NCI-H2196 treated with DMSO at 0.1 percent for 48 hours (cell line): ENCODE measurements around the gene TEX26.
"Not testable (repeated sequence)": the region's sequence is repeated elsewhere in the genome, so short reads cannot be mapped to it uniquely, and the experiment has no call there.

Source experiments
- DNase-seq: peaks from one replicate; lab custom pipeline; 2025; ENCODE audit not compliant: unreplicated experiment; lab: John Stamatoyannopoulos, UW

TEX26 gene

GRCh38 chr13:30918662-30919405 lies 13.6 kb upstream of the TEX26 start:
- DNase-seq: no peak

DNA sequence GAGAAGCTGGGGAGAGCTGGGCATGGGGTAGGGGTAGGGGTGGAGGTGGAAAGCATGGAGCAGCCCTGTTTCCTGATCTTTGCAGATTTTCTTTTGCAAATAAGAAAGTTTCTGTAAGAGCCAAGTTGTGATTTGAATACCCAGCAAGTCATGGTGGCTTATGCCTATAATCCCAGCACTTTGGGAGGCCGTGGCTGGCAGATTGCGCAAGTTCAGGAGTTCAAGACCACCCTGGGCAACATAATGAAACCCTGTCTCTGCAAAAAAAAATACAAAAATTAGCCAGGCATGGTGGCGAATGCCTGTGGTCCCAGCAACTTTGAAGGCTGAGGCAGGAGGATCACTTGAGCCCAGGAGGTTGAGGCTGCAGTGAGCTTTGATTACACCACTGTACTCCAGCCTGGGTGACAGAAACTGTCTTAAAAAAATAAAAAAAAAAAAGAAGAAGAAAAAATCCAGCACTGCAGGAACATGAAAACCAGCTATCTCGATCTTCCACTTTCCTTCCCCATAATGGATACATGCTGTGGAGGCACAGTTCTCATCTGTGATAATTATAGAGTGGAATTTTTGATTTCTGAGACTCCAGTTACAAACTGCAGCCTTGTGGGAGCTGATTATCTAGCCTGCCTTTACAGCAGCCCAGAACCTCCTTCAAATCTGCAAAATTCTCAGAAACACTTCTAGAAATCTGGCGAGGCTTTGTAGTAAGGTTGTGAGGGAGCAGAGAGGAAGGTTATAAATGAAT lies 12.1 kb upstream of the TEX26 start:
- no peak for DNase-seq

DNA sequence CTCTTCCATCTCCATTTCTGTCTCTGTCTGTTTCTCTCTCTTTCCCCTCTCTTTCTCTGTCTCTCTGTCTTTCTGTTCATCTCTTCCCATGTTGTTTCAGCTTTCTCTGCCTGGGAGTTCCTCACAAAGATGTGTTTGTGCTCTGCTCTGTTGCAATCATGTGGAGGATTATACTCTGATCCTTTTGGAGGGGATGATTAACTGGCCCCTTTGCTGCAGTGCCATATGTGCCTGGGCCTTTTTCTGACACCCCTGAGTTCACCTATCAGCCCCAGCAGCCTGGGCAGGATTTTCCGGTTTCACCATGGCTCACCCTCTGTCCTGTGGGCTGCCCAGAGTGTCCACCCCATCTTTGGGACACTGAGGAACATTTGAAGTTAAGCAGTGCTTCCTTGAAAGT lies 9.0 kb upstream of the TEX26 start:
- DNase-seq: no peak

DNA sequence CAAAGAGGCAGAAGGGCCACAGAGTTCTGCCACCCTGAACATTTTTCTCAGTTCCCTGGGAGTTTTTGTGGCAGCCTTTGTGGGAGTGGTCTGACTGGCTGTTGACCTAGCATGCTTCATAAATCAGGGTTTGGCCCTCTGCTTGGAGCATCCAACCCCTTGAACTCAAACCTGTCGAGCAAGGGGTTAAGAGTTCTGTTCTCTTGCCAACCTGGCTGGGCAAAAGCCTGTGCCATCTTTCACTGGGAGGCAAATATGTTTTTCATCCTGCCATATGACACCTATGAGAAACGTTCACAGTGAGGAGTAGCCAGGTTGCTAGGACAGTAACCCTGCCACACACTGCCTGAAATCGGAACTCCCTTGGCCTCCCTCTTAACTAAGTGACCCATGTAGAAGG lies 7.7 kb upstream of the TEX26 start:
- DNase-seq: no peak

GRCh38 chr13:30925429-30925828 lies 7.0 kb upstream of the TEX26 start:
- no peak for DNase-seq

GRCh38 chr13:30926781-30927180 lies 5.7 kb upstream of the TEX26 start:
- DNase-seq: no peak

DNA sequence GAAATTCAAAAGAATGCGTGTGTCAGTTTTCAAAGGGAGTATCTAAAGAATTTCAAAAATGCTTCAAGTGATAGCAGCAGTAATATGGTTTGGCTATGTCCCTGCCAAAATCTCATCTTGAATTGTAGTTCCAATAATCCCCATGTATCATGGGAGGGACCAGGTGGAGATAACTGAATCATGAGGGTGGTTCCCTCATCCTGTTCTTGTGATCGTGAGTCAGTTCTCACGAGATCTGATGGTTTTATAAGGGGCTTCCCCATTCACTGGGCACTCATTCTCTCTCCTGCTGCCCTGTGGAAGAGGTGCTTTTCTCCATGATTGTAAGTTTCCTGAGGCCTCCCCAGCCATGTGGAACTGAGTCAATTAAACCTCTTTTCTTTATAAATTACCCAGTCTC lies 5.3 kb upstream of the TEX26 start:
- not testable (repeated sequence) for DNase-seq

DNA sequence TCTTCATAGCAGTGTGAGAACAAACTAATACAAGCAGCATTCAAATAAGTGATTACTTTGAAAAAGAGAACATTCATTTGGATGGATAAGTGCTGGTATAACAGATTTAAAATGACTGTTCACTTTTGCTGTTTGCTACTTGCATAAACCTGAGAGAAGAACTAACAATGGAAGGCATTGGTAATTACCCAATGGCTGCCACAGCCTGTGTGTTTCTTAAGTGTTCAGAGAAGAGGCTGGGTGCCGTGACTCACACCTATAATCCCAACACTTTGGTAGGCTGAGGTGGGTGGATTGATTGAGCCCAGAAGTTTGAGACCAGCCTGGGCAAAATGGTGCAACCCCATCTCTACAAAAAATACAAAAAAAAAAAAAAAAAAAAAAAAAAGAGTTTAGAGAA lies 4.9 kb upstream of the TEX26 start:
- no peak for DNase-seq

- no peak for DNase-seq
These were observed 3.5 kb upstream of the TEX26 start for GRCh38 chr13:30928978-30929377.

DNA sequence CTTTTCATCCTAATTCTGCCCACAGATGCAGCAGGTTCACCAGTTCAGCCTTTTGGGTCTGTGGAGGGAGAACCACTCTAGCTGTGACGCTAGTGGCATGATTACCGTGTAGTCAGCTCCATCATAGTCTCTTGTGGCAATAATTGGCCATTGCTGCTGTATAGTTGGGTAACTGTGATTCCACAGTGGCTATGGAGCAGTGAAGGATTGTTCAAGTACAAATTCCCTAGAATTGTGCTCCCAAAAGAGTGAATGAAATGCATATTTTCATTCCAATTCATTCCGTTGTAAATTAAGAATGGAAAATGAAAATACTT lies 856 bp downstream of the TEX26 start:
- DNase-seq: no peak

DNA sequence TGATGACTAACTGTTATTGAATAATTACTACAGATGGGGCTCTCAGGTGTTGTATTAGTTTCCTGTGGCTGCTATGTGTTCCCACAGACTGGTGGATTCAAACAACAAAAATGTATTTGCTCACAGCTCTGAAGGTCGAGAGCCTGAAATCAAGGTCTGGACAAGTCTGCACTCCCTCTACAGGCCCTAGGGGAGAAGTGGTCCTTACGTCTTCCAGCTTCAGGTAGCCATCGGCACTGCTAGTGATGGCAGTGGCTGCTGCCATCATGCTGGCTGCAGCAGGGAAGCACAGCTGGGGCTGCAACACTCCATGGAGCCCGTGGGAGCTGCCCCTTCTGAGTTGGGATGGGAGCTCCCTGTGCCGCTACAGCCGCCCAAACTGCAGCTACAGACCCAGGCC lies 1.9 kb downstream of the TEX26 start:
- DNase-seq: no peak

- no peak for DNase-seq
These were observed 2.3 kb downstream of the TEX26 start for GRCh38 chr13:30934803-30935202.

DNA sequence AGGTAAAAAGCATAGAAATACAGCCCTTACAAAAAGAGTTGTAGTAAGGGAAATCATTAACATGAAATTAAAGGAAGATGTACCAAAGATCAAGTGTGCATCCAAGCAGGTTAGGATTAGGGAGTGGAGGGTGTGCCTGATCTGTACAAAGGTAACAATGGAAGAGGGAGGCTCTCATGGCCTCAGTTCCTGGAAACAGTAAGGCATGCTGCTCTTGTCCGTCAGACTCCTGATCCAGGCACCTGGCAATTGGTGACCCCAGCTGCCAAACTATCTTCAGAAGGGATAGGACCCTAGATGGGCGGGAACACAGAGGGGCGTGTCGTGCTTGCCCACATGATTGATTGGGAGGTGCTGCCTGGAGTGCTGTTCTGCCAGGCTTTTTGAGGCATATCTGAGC lies 4.5 kb downstream of the TEX26 start:
- no peak for DNase-seq

- no peak for DNase-seq
These were observed 11.4 kb downstream of the TEX26 start for GRCh38 chr13:30943881-30944280.

GRCh38 chr13:30957258-30957943 lies 24.9 kb downstream of the TEX26 start:
- no peak for DNase-seq

DNA sequence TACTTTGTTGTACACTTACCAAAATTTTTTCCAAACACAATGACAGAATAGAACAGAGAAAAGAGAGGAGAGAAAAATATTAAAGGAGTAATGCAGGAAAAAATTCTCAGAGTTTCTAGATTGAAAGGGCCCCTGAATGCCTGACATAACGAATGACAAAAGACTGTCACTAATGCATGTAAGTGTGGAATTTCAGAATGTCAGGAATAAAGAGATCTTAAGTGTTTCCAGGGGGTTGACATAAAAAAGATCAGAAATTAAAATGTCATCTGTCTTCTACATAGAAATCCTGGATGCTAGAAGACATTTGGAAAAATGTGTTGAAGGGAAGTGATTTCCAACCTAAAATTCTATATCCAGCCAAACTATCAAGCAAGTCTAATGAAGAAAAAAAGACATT lies 27.2 kb downstream of the TEX26 start:
- no peak for DNase-seq

- no peak for DNase-seq
These were observed 31.3 kb downstream of the TEX26 start for GRCh38 chr13:30963791-30964190.

DNA sequence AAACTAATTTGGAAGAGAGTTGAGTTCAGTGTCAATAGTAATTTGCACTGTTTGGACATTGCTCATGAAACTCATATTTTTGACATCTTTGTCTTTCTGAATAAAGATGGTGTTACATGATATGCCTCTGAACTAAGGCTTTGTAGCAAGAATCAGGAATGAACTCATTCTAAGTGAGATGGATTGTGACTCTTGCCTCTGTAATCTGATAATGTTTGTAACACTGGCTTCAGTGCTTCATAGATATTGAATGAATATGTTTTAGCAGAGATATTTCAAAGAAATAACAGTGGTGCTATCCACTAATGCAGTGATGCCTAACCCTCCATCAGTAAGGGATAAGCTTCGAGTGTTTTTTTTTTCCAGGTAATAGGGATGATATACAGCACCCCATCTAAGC lies 32.9 kb downstream of the TEX26 start:
- no peak for DNase-seq

GRCh38 chr13:30966101-30966500 lies 33.6 kb downstream of the TEX26 start:
- DNase-seq: no peak

- DNase-seq: no peak
These were observed 36.4 kb downstream of the TEX26 start for GRCh38 chr13:30968846-30969245.

- DNase-seq: no peak
These were observed 39.1 kb downstream of the TEX26 start for GRCh38 chr13:30971575-30971974.

- no peak for DNase-seq
These were observed 40.5 kb downstream of the TEX26 start for GRCh38 chr13:30972888-30973377.
